Pancreas (tissue), 10 donors: Measurements from ENCODE around the gene EFHD2. TPM values are rescaled to one million over a fixed set of nuclear protein-coding genes. Genes with fewer than 3 reads are reported as not detected.

Source experiments
- ATAC-seq, 4 donors: fragments of 200-7000 bp; cut with Tn5 transposase; one replicate each; pipeline versions ENCODE4 v1.8.0 to v1.9.1; 2020; ENCODE audit warnings: mild to moderate bottlenecking in 4 of 4, moderate library complexity in 4 of 4
- DNase-seq, 6 donors: peaks; one replicate each; pipeline ENCODE4 v3.0.0-alpha.2; 2020
- FAIRE-seq: peaks from 2 replicates; lab custom pipeline; 2012; peaks lifted over from hg19 to GRCh38; lab: Jason Lieb, UNC
- H3K27ac ChIP-seq, 4 donors: fragments of 200-600 bp; sonication (generic); 1 replicate in 3 of 4; 2 replicates in 1 of 4; pipeline versions ENCODE4 v1.5.0 to v1.8.0; 2020
- H3K27me3 ChIP-seq, 4 donors: fragments of 200-600 bp; one replicate each; pipeline ENCODE4 v1.8.0; 2021
- H3K36me3 ChIP-seq, 3 donors: fragments of 200-600 bp; sonication (generic) in 1 of 3; one replicate each; pipeline versions ENCODE4 v1.5.0 to v1.8.0; 2020 to 2021
- H3K4me1 ChIP-seq, 3 donors: fragments of 200-600 bp; one replicate each; pipeline ENCODE4 v1.8.0; 2021
- H3K4me3 ChIP-seq, 4 donors: fragments of 200-600 bp; sonication (generic) in 2 of 4; one replicate each; pipeline versions ENCODE4 v1.5.0 to v1.8.0; 2020 to 2021
- H3K9me3 ChIP-seq, 4 donors: fragments of 200-600 bp; one replicate each; pipeline ENCODE4 v1.8.0; 2021
- WGBS, 2 donors: extraction: QIAGEN DNeasy Blood & Tissue Kit; methylation state at CpG; one replicate each; pipeline ENCODE4 v1.1.7; 2013; 5-methylcytosine and 5-hydroxymethylcytosine counted together
- intact Hi-C, 3 donors: fragments of 100-400 bp; cut with DNase I; formaldehyde crosslinking; loops; one replicate each; pipeline versions ENCODE4 v1.11.1 to v1.14.2; 2022
- polyA plus RNA-seq, 2 donors: library from polyadenylated mRNA; stranded (reverse); fragments of 200-250 nt; gene quantifications; one replicate each; pipeline ENCODE4 v1.2.3, GENCODE V29; 2013
- total RNA-seq, 6 donors: library from RNA; stranded (reverse); fragmentation: NEBNext Ultra II Directional in 4 of 6; extraction: Animal tissue kit (Norgen Biotek cat#: 25700) in 4 of 6; gene quantifications; one replicate each; pipeline versions ENCODE4 v1.2.1 to v1.2.4, GENCODE V29; 2021 to 2023
- TF ChIP-seq, protein P1 (sequence below), 4 donors: fragments of 200-600 bp; sonication (generic) in 3 of 4; IDR thresholded peaks; one replicate each; pipeline versions ENCODE4 v1.5.0 to v1.8.0; 2021; ENCODE audit warnings: antibody characterized with exemption in 4 of 4
- donor health status: healthy with polysubstance abuse.
- donor health status: DM: no; HTN: no; CAD: no; lungs with moderate emphysema.
- donor health status: DM: no; HTN: no; CAD: no.
- donor health status: control.
- donor health status: control.
- donor health status: Bipolar disorder and iron deficiency.
- donor health status: DM: yes; HTN: yes; CAD: no.
- donor health status: DM: no; HTN: no; CAD: no.
- donor health status: DM: no; HTN: no; CAD: no.
- donor health status: DM: yes; HTN: yes; CAD: no.

EFHD2 gene
- total and polyA plus RNA-seq, 8 donors = 30.5 to 47.4 (median 38.8) TPM

DNA sequence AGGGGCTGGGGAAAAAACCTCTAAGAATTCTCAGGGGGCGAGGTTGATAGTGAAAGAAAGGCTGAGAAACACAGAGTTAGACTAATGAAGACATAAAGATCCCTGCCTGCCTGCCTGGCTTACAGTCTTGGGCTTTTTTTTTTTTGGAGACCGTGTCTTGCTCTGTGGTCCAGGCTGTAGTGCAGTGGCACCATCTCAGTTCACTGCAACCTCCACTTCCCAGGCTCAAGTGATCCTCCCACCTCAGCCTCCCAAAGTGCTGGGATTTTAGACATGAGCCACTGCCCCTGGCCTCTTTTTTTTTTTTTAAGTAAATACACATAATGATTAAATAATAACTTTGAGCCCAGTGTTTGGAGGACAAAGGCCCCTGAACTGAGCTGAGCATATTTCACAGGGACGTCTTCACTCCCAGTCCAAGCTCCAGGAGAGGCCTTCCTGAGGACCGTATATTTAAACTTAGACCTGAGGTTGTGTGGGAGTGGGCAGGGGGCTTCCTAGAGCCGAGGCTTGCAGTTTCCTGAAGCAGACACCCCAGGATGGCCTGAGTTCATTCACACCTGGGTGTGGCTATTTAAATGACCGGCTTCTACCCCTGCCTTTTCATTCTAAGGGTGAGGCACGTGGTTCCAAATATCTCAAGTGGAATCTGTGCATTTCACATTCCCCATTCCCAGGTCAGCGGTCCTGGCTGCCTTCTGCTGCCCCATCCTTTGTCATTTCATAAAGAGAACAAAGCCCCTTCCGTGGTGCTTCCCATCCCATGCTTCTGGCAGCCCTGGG, 16.0 kb upstream of the EFHD2 start:
- H3K27ac ChIP-seq = no peak overlapping the region
- H3K9me3 ChIP-seq = no peaks in the 10 kb centered on the region
- no peaks in the 10 kb centered on the region for H3K36me3 ChIP-seq
- TF ChIP-seq, protein P1, sequence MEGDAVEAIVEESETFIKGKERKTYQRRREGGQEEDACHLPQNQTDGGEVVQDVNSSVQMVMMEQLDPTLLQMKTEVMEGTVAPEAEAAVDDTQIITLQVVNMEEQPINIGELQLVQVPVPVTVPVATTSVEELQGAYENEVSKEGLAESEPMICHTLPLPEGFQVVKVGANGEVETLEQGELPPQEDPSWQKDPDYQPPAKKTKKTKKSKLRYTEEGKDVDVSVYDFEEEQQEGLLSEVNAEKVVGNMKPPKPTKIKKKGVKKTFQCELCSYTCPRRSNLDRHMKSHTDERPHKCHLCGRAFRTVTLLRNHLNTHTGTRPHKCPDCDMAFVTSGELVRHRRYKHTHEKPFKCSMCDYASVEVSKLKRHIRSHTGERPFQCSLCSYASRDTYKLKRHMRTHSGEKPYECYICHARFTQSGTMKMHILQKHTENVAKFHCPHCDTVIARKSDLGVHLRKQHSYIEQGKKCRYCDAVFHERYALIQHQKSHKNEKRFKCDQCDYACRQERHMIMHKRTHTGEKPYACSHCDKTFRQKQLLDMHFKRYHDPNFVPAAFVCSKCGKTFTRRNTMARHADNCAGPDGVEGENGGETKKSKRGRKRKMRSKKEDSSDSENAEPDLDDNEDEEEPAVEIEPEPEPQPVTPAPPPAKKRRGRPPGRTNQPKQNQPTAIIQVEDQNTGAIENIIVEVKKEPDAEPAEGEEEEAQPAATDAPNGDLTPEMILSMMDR (IDR thresholded peaks at IDR 0.05) = no peak
- intact Hi-C loops = no loop called here
- no peaks in the 10 kb centered on the region for H3K27me3 ChIP-seq
- no peak overlapping the region for H3K4me3 ChIP-seq
- no peaks in the 10 kb centered on the region for H3K4me1 ChIP-seq
- ATAC-seq (peak in 2 of 4 donors; percentile 13 to 14), FAIRE-seq (no peak), DNase-seq (no peak)
- WGBS, 2 donors = 57 to 64% methylated on average over 9 of the region's 9 CpGs

DNA sequence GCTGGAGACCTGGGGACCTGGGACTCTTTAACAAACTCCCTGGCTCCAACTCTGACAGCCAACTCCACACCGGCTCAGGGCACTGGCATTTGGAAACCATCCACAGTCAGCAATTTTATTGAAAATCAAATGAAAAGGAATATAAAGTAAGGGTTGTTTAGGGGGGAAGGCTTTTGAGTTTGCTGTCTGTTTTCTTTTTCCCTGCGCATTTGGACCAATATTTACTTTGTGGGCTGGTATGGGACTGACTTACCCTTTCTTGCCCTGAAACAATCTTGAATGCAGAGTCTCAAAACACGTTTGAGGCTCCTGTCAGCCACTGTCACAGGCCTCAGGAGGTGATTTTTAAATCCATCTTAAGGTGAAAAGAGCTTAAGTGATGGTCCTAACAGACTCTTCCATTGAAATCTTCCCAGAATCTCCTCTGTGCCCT, 15.4 kb upstream of the EFHD2 start:
- TF ChIP-seq, protein P1 (IDR thresholded peaks at IDR 0.05) = no peak
- peak in 2 of 4 donors; percentile 8 to 27 for ATAC-seq
- Histone ChIP-seq H3K4me3 (no peak overlapping the region), H3K9me3 (no peaks in the 10 kb centered on the region), H3K27me3 (no peaks in the 10 kb centered on the region), H3K4me1 (no peaks in the 10 kb centered on the region), H3K27ac (no peak overlapping the region), H3K36me3 (no peaks in the 10 kb centered on the region)
- DNase-seq = no peak
- 37 to 40% methylated on average over 3 of the region's 3 CpGs for WGBS, 2 donors
- no peak for FAIRE-seq
- intact Hi-C loops = no loop called here

DNA sequence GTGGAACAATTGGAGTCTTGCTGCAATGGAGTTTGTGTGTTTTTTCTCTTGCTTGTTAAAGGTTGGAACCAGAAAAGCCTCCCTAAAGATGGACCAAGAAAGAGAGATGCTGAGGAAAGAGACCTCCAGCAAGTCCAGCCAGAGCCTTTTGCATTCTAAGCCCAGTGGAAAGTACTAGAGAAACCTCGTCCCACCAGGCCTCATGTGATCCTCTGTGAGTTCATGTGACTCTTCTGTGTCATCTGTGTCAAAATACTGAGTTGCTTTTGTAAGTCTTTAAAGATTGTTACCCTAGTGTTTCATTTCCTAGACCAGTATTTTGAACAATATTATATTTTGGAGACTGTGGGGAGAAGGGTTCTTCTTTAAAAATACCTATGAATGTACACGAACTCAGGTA, 12.5 kb upstream of the EFHD2 start:
- FAIRE-seq = no peak

DNA sequence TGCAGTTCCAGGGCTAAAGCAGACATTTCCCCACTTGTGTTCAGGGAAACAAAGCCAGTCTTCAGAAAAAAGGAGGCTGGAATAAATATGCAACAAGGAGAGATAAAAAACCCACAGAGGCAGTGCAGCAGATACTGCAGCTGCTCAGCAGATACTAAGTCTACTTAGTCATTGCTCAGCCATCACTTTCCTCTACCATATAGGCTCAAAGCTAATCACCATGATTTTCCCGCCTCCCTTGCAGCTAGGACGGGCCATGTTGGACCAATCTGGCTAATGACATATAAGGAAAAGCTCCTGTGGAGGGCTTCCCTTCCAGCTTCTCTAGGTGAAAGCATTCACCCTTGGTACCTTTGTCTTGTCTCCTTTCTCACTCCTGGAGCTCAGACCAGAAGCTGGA, 10.0 kb upstream of the EFHD2 start:
- intact Hi-C loops = no loop called here
- no peak for FAIRE-seq
- WGBS, 2 donors = 98 to 100% methylated on average over 2 of the region's 2 CpGs
- Histone ChIP-seq H3K4me3 (no peak overlapping the region), H3K4me1 (no peaks in the 10 kb centered on the region), H3K36me3 (no peaks in the 10 kb centered on the region), H3K27me3 (no peaks in the 10 kb centered on the region), H3K27ac (no peak overlapping the region), H3K9me3 (no peaks in the 10 kb centered on the region)
- ATAC-seq = no peak
- TF ChIP-seq, protein P1 (IDR thresholded peaks at IDR 0.05) = no peak
- no peak for DNase-seq

More for the DNA sequence above, 12.5 kb upstream of the EFHD2 start:
- no peaks in the 10 kb centered on the region for H3K9me3 ChIP-seq
- no peak overlapping the region for H3K27ac ChIP-seq
- TF ChIP-seq, protein P1 (IDR thresholded peaks at IDR 0.05) = no peak
- no peaks in the 10 kb centered on the region for H3K27me3 ChIP-seq
- WGBS, 2 donors = 86 to 93% methylated on average over 2 of the region's 2 CpGs
- no peaks in the 10 kb centered on the region for H3K36me3 ChIP-seq
- DNase-seq (no peak), ATAC-seq (no peak)
- H3K4me3 ChIP-seq = no peak overlapping the region
- intact Hi-C loops = no loop called here
- H3K4me1 ChIP-seq = no peaks in the 10 kb centered on the region

DNA sequence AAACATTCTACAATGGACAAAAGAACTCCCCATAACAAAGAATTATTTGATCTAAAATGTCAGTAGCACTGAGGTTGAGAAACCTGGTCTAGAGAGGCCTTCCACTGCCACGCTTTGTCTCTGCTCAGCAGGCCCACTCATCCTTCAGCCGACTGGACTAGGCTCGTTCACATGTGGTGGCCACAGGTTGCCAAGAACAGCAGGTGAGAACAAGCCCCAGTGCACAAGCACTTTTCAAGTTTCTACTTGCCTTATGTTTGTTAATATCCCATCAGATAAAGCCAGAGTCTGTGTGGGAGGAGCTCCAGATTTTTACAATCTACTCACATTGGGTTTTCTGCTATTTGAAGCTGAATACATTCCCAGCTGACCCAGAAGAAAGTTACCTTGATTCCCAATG, 9.1 kb upstream of the EFHD2 start:
- Histone ChIP-seq H3K9me3 (no peaks in the 10 kb centered on the region), H3K4me1 (no peaks in the 10 kb centered on the region), H3K27me3 (no peaks in the 10 kb centered on the region), H3K4me3 (no peak overlapping the region), H3K27ac (no peak overlapping the region), H3K36me3 (no peaks in the 10 kb centered on the region)
- DNase-seq (peak in 3 of 6 donors; percentile 22 to 50 (median 28)), FAIRE-seq (no peak), ATAC-seq (peak; percentile 67 to 90 (median 83))
- TF ChIP-seq, protein P1 (IDR thresholded peaks at IDR 0.05) = no peak
- WGBS, 2 donors = 52 to 55% methylated on average over 3 of the region's 3 CpGs
- intact Hi-C loops = no loop called here
